GM12875 (cell line): ENCODE data around the gene CCDC117.

Experiments used
- H3K4me3 ChIP-seq: one replicate; pipeline ENCODE4 v1.5.1; 2011; ENCODE audit warnings: low read depth, low read length, control low read depth
- CTCF ChIP-seq: IDR thresholded peaks from 2 replicates; pipeline ENCODE4 v1.5.1; 2011; ENCODE audit warnings: low read depth, mild to moderate bottlenecking, control low read depth, inconsistent platforms, low read length, moderate library complexity, borderline replicate concordance; ENCODE audit not compliant: insufficient read depth

Gene CCDC117

GRCh38 chr22:28772633-28773460 lies at the start of gene CCDC117:
TSS of gene CCDC117 (plus strand) at chr22:28772695. CDS start at chr22:28772850, 155 bp downstream.
- peak; percentile 34; the same call in 1 of the 2 replicates for TF ChIP-seq CTCF
- H3K4me3 ChIP-seq: peak within 1 kb of the TSS; percentile 64

- no peak overlapping the region for H3K4me3 ChIP-seq
- TF ChIP-seq CTCF: no peak
Observed at GRCh38 chr22:28728002-28728401, 44.5 kb upstream of the CCDC117 start.

- TF ChIP-seq CTCF: no peak
- no peak overlapping the region for H3K4me3 ChIP-seq
Observed at GRCh38 chr22:28728621-28729313, 43.7 kb upstream of the CCDC117 start.

GRCh38 chr22:28730179-28730578 lies 42.3 kb upstream of the CCDC117 start:
- H3K4me3 ChIP-seq: no peak overlapping the region
- no peak for TF ChIP-seq CTCF

- no peak for TF ChIP-seq CTCF
Observed at GRCh38 chr22:28734393-28734792, 38.1 kb upstream of the CCDC117 start.

GRCh38 chr22:28736301-28737155 lies 36.0 kb upstream of the CCDC117 start:
- H3K4me3 ChIP-seq: no peak overlapping the region
- TF ChIP-seq CTCF: no peak

More at GRCh38 chr22:28734393-28734792, 38.1 kb upstream of the CCDC117 start:
- no peak overlapping the region for H3K4me3 ChIP-seq
